IMR-90 (cell line): ENCODE results near the gene CMIP.

Experiments used
- BHLHE40 ChIP-seq: fragments of 150-350 bp; IDR thresholded peaks from 2 replicates; pipeline ENCODE4 v1.6.1; 2016; ENCODE audit warnings: mild to moderate bottlenecking, low read depth, low read length
- CEBPB ChIP-seq: IDR thresholded peaks from 2 replicates; pipeline ENCODE4 v1.6.1; 2012; ENCODE audit warnings: low read depth, low read length, improper control_type of control experiment
- CHD1 ChIP-seq: IDR thresholded peaks from 2 replicates; pipeline ENCODE4 v1.6.1; 2012; ENCODE audit warnings: low read depth, low read length, improper control_type of control experiment
- CTCF ChIP-seq: conservative IDR thresholded peaks from 2 replicates; pipeline ENCODE4 v1.5.1; 2012; ENCODE audit warnings: mild to moderate bottlenecking, low read depth, low read length, improper control_type of control experiment
- ELK1 ChIP-seq: fragments of 150-350 bp; IDR thresholded peaks from 2 replicates; pipeline ENCODE4 v1.6.1; 2016; ENCODE audit warnings: low read depth, mild to moderate bottlenecking, low read length, moderate library complexity, borderline replicate concordance
- MAZ ChIP-seq: IDR thresholded peaks from 2 replicates; pipeline ENCODE4 v1.6.1; 2012; ENCODE audit warnings: low read depth, mild to moderate bottlenecking, low read length, improper control_type of control experiment, moderate library complexity, borderline replicate concordance
- POLR2A ChIP-seq: IDR thresholded peaks from 2 replicates; pipeline ENCODE4 v1.6.1; 2012; ENCODE audit warnings: mild to moderate bottlenecking, low read depth, low read length
- RAD21 ChIP-seq: IDR thresholded peaks from 2 replicates; pipeline ENCODE4 v1.6.1; 2012; ENCODE audit warnings: low read length, improper control_type of control experiment
- RFX5 ChIP-seq: IDR thresholded peaks from 2 replicates; pipeline ENCODE4 v1.8.0; 2012; ENCODE audit warnings: low read depth, mild to moderate bottlenecking, low read length, moderate library complexity
- SMC3 ChIP-seq: fragments of 150-350 bp; IDR thresholded peaks from 2 replicates; pipeline ENCODE4 v1.6.1; 2016; ENCODE audit warnings: low read depth, mild to moderate bottlenecking, antibody characterized with exemption, low read length, moderate library complexity
- USF2 ChIP-seq: fragments of 150-350 bp; IDR thresholded peaks from 2 replicates; pipeline ENCODE4 v1.6.1; 2017; ENCODE audit warnings: mild to moderate bottlenecking, antibody characterized with exemption, low read length, low read depth

- TF ChIP-seq CTCF (no peak), RFX5 (no peak), MAZ (no peak), ELK1 (no peak), CEBPB (no peak), USF2 (no peak), RAD21 (no peak), BHLHE40 (no peak), POLR2A (no peak), CHD1 (no peak), SMC3 (no peak)
Measured at GRCh38 chr16:81517150-81517499, 72.5 kb downstream of the CMIP start.
